K562 (cell line): ENCODE results near the gene ALOX12. TPM values are rescaled to one million over a fixed set of nuclear protein-coding genes. Genes with fewer than 3 reads are reported as not detected.

Experiments
- ATAC-seq: fragments of 200-7000 bp; cut with Tn5 transposase; 3 replicates; pipeline ENCODE4 v1.9.1; 2020; ENCODE audit warnings: moderate library complexity
- BruUV-seq: library from RNA; stranded (reverse); fragments of 400-500 nt; replicated peaks from 2 replicates; lab custom pipeline; 2021; lab: Mats Ljungman, UMichigan
- CTCF ChIA-PET: fragments of 300-600 bp; formaldehyde crosslinking; extraction: SDS; loops from one replicate; lab custom pipeline; 2021; ENCODE audit warnings: low intra/inter-chr PET ratio; lab: Yijun Ruan, JAX
- POLR2A ChIA-PET: fragments of 300-600, 350-650 bp; sonication (Branson Sonifier 250); formaldehyde crosslinking; extraction: SDS; loops from one replicate; lab custom pipeline; 2021; ENCODE audit warnings: antibody characterized with exemption, inconsistent platforms; lab: Yijun Ruan, JAX
- DNase-seq, 4 experiments: peaks; one replicate each; pipeline versions ENCODE4 v3.0.0 to v3.0.0-alpha.2; 2011 to 2018; ENCODE audit warnings: low spot score in 3 of 4, mixed read lengths in 3 of 4; ENCODE audit errors: extremely low read depth in 1 of 4
- FAIRE-seq: peaks from 2 replicates; lab custom pipeline; 2011; peaks lifted over from hg19 to GRCh38; lab: Jason Lieb, UNC
- H2AFZ ChIP-seq: 2 replicates; pipeline ENCODE4 v1.6.0; 2011; ENCODE audit warnings: low read depth, low read length, control low read depth, inconsistent platforms
- H3K27ac ChIP-seq: fragments of 200-600 bp; 3 replicates; pipeline ENCODE4 v1.8.0; 2011; ENCODE audit warnings: low read depth, mild to moderate bottlenecking, control low read depth, inconsistent platforms, low read length, moderate library complexity, mixed read lengths; ENCODE audit errors: extremely low read depth
- H3K27me3 ChIP-seq, 2 experiments: fragments of 300-600 bp in 1 of 2; 2 replicates in 1 of 2; 3 replicates in 1 of 2; pipeline versions ENCODE4 v1.6.0 to v1.8.0; 2011; ENCODE audit warnings: inconsistent platforms in 2 of 2, low read length in 2 of 2, mild to moderate bottlenecking in 1 of 2, mixed read lengths in 1 of 2, moderate library complexity in 1 of 2; ENCODE audit not compliant: control insufficient read depth in 2 of 2, insufficient read depth in 2 of 2
- H3K36me3 ChIP-seq: fragments of 300-600 bp; 3 replicates; pipeline ENCODE4 v1.8.0; 2011; ENCODE audit warnings: mild to moderate bottlenecking, low read length, inconsistent platforms; ENCODE audit not compliant: control insufficient read depth, insufficient read depth
- H3K4me1 ChIP-seq, 2 experiments: fragments of 200-600 bp in 1 of 2; replicated peaks in 1 of 2; 2 replicates in 1 of 2; 3 replicates in 1 of 2; pipeline versions ENCODE4 v1.5.1 to v1.8.0; 2011; ENCODE audit warnings: inconsistent platforms in 2 of 2, low read length in 2 of 2, mild to moderate bottlenecking in 1 of 2, mixed read lengths in 1 of 2, moderate library complexity in 1 of 2; ENCODE audit not compliant: control insufficient read depth in 2 of 2, insufficient read depth in 2 of 2
- H3K4me2 ChIP-seq: 2 replicates; pipeline ENCODE4 v1.6.1; 2011; ENCODE audit warnings: low read length, control low read depth, inconsistent platforms, mixed read lengths; ENCODE audit not compliant: insufficient read depth
- H3K4me3 ChIP-seq: fragments of 200-600 bp; sonication (generic), shearing (Covaris generic); 2 replicates; pipeline ENCODE4 v1.5.1; 2016; ENCODE audit warnings: control low read depth, inconsistent platforms
- H3K79me2 ChIP-seq: fragments of 200-600 bp; 3 replicates; pipeline ENCODE4 v1.8.0; 2011; ENCODE audit warnings: low read length, inconsistent platforms; ENCODE audit not compliant: control insufficient read depth, insufficient read depth
- H3K9ac ChIP-seq, 2 experiments: 2 replicates each; pipeline versions ENCODE4 v1.6.0 to v1.6.1; 2011; ENCODE audit warnings: low read depth in 2 of 2, low read length in 2 of 2, control low read depth in 1 of 2, inconsistent platforms in 1 of 2, mild to moderate bottlenecking in 1 of 2, mixed read lengths in 1 of 2; ENCODE audit not compliant: insufficient read depth in 1 of 2
- H3K9me1 ChIP-seq: one replicate; pipeline ENCODE4 v1.6.0; 2011; ENCODE audit warnings: inconsistent platforms, mild to moderate bottlenecking, low read length, moderate library complexity; ENCODE audit not compliant: control insufficient read depth, insufficient read depth
- H3K9me3 ChIP-seq: replicated peaks from 2 replicates; pipeline ENCODE4 v1.5.1; 2011; ENCODE audit warnings: low read depth, low read length, inconsistent platforms; ENCODE audit not compliant: control insufficient read depth, insufficient read depth
- H4K20me1 ChIP-seq: replicated peaks from 2 replicates; pipeline ENCODE4 v1.6.1; 2011; ENCODE audit warnings: low read length, inconsistent platforms, mixed read lengths; ENCODE audit not compliant: control insufficient read depth, insufficient read depth
- BCOR ChIP-seq: fragments of 450-650 bp; IDR thresholded peaks from 2 replicates; pipeline ENCODE4 v1.6.1; 2016
- BRD9 ChIP-seq: fragments of 450-650 bp; IDR thresholded peaks from 2 replicates; pipeline ENCODE4 v1.6.1; 2018; ENCODE audit warnings: low read depth; ENCODE audit not compliant: partially characterized antibody
- CBX3 ChIP-seq, 2 experiments: IDR thresholded peaks; 1 replicate in 1 of 2; 2 replicates in 1 of 2; pipeline ENCODE4 v1.6.1; 2012; ENCODE audit warnings: inconsistent platforms in 2 of 2, low read length in 2 of 2, borderline replicate concordance in 1 of 2, control low read depth in 1 of 2
- ETV1 ChIP-seq: fragments of 450-650 bp; conservative IDR thresholded peaks from 2 replicates; pipeline ENCODE4 v1.6.1; 2016; ENCODE audit warnings: missing genetic modification characterization, control low read depth, low read depth, missing compliant biosample characterization
- HEY1 ChIP-seq: fragments of 250-450 bp; sonication (Bioruptor Pico); IDR thresholded peaks from 2 replicates; pipeline ENCODE4 v1.5.0; 2020; ENCODE audit warnings: mild to moderate bottlenecking, moderate library complexity, borderline replicate concordance
- KDM4B ChIP-seq, 2 experiments: fragments of 450-650 bp in 1 of 2; sonication (generic) in 1 of 2; IDR thresholded peaks; 2 replicates each; pipeline ENCODE4 v1.6.1; 2016 to 2017; ENCODE audit warnings: borderline replicate concordance in 2 of 2, antibody characterized with exemption in 1 of 2, low read depth in 1 of 2, mild to moderate bottlenecking in 1 of 2
- MNT ChIP-seq, 2 experiments: fragments of 450-650 bp; conservative IDR thresholded peaks; 2 replicates each; pipeline ENCODE4 v1.6.1; 2017; ENCODE audit warnings: mild to moderate bottlenecking in 2 of 2, moderate library complexity in 2 of 2
- MTA1 ChIP-seq: fragments of 450-650 bp; IDR thresholded peaks from 2 replicates; pipeline ENCODE4 v1.6.1; 2017; ENCODE audit warnings: borderline replicate concordance
- NR1H2 ChIP-seq: sonication (generic); formaldehyde crosslinking; IDR thresholded peaks from 2 replicates; pipeline ENCODE4 v1.4.0; 2020; ENCODE audit warnings: mild to moderate bottlenecking, missing genetic modification reagents
- POLR2AphosphoS5 ChIP-seq: IDR thresholded peaks from 2 replicates; pipeline ENCODE4 v1.6.1; 2011; ENCODE audit warnings: mild to moderate bottlenecking, low read depth, low read length, moderate library complexity; ENCODE audit not compliant: control insufficient read depth, insufficient read depth
- RBM14 ChIP-seq: fragments of 200-400 bp; formaldehyde crosslinking; IDR thresholded peaks from 2 replicates; pipeline ENCODE4 v1.6.1; 2018; ENCODE audit warnings: low read depth, mild to moderate bottlenecking, low read length, moderate library complexity, borderline replicate concordance; ENCODE audit not compliant: insufficient read depth
- TAF15 ChIP-seq: fragments of 200-400 bp; formaldehyde crosslinking; IDR thresholded peaks from 2 replicates; pipeline ENCODE4 v1.6.1; 2017; ENCODE audit warnings: mild to moderate bottlenecking, low read depth, low read length, moderate library complexity
- ZBTB12 ChIP-seq: fragments of 250-450 bp; sonication (Bioruptor Pico); IDR thresholded peaks from 2 replicates; pipeline ENCODE4 v1.4.0; 2020
- ZEB2 ChIP-seq: fragments of 450-650 bp; IDR thresholded peaks from 2 replicates; pipeline ENCODE4 v1.6.1; 2016
- ZNF232 ChIP-seq: sonication (generic); formaldehyde crosslinking; IDR thresholded peaks from 2 replicates; pipeline ENCODE4 v1.8.0; 2022; ENCODE audit warnings: mild to moderate bottlenecking, missing genetic modification reagents
- ZNF57 ChIP-seq: fragments of 450-650 bp; formaldehyde crosslinking; IDR thresholded peaks from 2 replicates; pipeline ENCODE4 v1.4.0; 2020; ENCODE audit warnings: mild to moderate bottlenecking, moderate library complexity
- WGBS: fragments of 100-300 bp; shearing (Covaris generic); methylation state at CpG from one replicate; pipeline ENCODE4 v1.1.6; 2016; ENCODE audit warnings: low coverage, mixed read lengths; ENCODE audit not compliant: insufficient coverage; ENCODE audit errors: missing lambda C conversion rate; 5-methylcytosine and 5-hydroxymethylcytosine counted together
- in situ Hi-C: fragments of 300-500 bp; cut with MboI; formaldehyde crosslinking; loops from 4 replicates; pipeline ENCODE4 v1.15.0; 2018; ENCODE audit warnings: inconsistent platforms, mixed read lengths
- intact Hi-C: fragments of 100-400 bp; cut with micrococcal nuclease; formaldehyde crosslinking; loops from 2 replicates; pipeline ENCODE4 v1.14.2; 2022
- polyA plus RNA-seq, 8 experiments: library from polyadenylated mRNA; depleted of rRNA in 4 of 8; stranded (reverse) in 5 of 8; unstranded in 3 of 8; fragments of >200 nt; fragmentation: Nextera tagmentation in 2 of 8; fragmentation: Illumina TruSeq in 1 of 8; extraction: Ambion mirVana in 2 of 8; extraction: Trizol in 1 of 8; gene quantifications; 2 replicates each; pipeline versions ENCODE4 v1.2.1 to v1.2.3, GENCODE V29; 2011 to 2014; ENCODE audit warnings: inconsistent platforms in 1 of 8, missing spikeins in 1 of 8
- total RNA-seq, 7 experiments: library from RNA; depleted of rRNA in 6 of 7; stranded (reverse); fragments of >200 nt in 6 of 7; fragmentation: Illumina TruSeq in 2 of 7; extraction: Trizol in 2 of 7; gene quantifications; 2 replicates each; pipeline versions ENCODE4 v1.2.1 to v1.2.3, GENCODE V29; 2011 to 2021; ENCODE audit warnings: low replicate concordance in 1 of 7
- TF ChIP-seq, protein P1 (sequence below): sonication (generic); formaldehyde crosslinking; IDR thresholded peaks from 2 replicates; pipeline ENCODE4 v1.9.0; 2022; ENCODE audit warnings: mild to moderate bottlenecking, missing genetic modification reagents

The ALOX12 gene
- total and polyA plus RNA-seq, 9 of the 15 experiments (the other 6 are each of a cell fraction or from before 2014, with no cell fraction given) = 0.09 to 1.1 (median 0.47) TPM; not detected in 1

- DNase-seq (no peak), ATAC-seq (no peak), FAIRE-seq (no peak)
- no peaks in the 10 kb centered on the region for H3K9me3 ChIP-seq
- H4K20me1 ChIP-seq = no peaks in the 10 kb centered on the region
- H3K9ac ChIP-seq = peak overlapping the region in 1 of 2 experiments; percentile 50; a peak in 2 of 4 replicates
- intact Hi-C loops = no loop called here
- peaks cover 16% of the 10 kb centered on the region for H3K79me2 ChIP-seq
- no peaks in the 10 kb centered on the region for H3K27me3 ChIP-seq
- WGBS = 90% methylated on average over 18 of the region's 29 CpGs
- TF ChIP-seq ZBTB12 (CRISPR knock-in tag) (no peak), KDM4B (IDR thresholded peaks at IDR 0.05; ENCODE audit: borderline replicate concordance in 2 of 2, low read depth in 1 of 2) (no peak), NR1H2 (CRISPR knock-in tag) (no peak), MTA1 (no peak), MNT (conservative IDR thresholded peaks at IDR 0.05) (no peak), HEY1 (no peak), RBM14 (no peak), POLR2AphosphoS5 (no peak), CBX3 (IDR thresholded peaks at IDR 0.05; ENCODE audit: borderline replicate concordance in 1 of 2, low read length in 2 of 2) (no peak), ZEB2 (no peak), TAF15 (no peak), ZNF232 (CRISPR knock-in tag) (no peak), BCOR (no peak), ZNF57 (CRISPR knock-in tag) (no peak), ETV1 (tag) (no peak), BRD9 (no peak)
- TF ChIP-seq, protein P1, sequence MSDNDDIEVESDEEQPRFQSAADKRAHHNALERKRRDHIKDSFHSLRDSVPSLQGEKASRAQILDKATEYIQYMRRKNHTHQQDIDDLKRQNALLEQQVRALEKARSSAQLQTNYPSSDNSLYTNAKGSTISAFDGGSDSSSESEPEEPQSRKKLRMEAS = no peak
- peaks cover 10% of the 10 kb centered on the region; the same call in 2 of the 3 replicates for H3K36me3 ChIP-seq
- CTCF ChIA-PET = no interaction called here
- H2AFZ ChIP-seq = no peak overlapping the region
- no peak overlapping the region for H3K4me3 ChIP-seq
- H3K4me2 ChIP-seq = no peak overlapping the region
- BruUV-seq = no TSS peak
- H3K4me1 ChIP-seq = peaks cover 27 to 35% of the 10 kb centered on the region in 2 experiments
- H3K9me1 ChIP-seq = no peaks in the 10 kb centered on the region
- POLR2A ChIA-PET = no interaction called here
- H3K27ac ChIP-seq = no peak overlapping the region
- in situ Hi-C loops = loop anchor here (25.0 kb wide), 1 partner anchor 536 kb away; the partner anchor contains the start of genes SENP3 and TNFSF13
These were observed 30.7 kb downstream of the ALOX12 start for GRCh38 chr17:7026471-7027115.
